Kidney (tissue), 14 donors: ENCODE data around the gene BOK. TPM values are rescaled to one million over a fixed set of nuclear protein-coding genes. Genes with fewer than 3 reads are reported as not detected.

Experiments used
- DNase-seq, 5 donors: peaks; one replicate each; pipeline ENCODE4 v3.0.0-alpha.2; 2013 to 2020
- FAIRE-seq: peaks from 2 replicates; lab custom pipeline; 2012; peaks lifted over from hg19 to GRCh38; lab: Jason Lieb, UNC
- H3K27ac ChIP-seq, 2 donors: one replicate each; pipeline ENCODE4 v1.7.0; 2013; ENCODE audit warnings: low read depth in 2 of 2, low read length in 2 of 2, inconsistent platforms in 1 of 2
- H3K27me3 ChIP-seq: one replicate; pipeline ENCODE4 v1.7.1; 2013; ENCODE audit warnings: low read length, inconsistent platforms; ENCODE audit not compliant: control insufficient read depth, insufficient read depth
- H3K36me3 ChIP-seq, 3 donors: one replicate each; pipeline versions ENCODE4 v1.7.0 to v1.7.1; 2013; ENCODE audit warnings: low read length in 3 of 3, control low read depth in 1 of 3, inconsistent platforms in 1 of 3; ENCODE audit not compliant: insufficient read depth in 3 of 3, control insufficient read depth in 2 of 3
- H3K4me1 ChIP-seq, 3 donors: one replicate each; pipeline versions ENCODE4 v1.7.0 to v1.7.1; 2013; ENCODE audit warnings: low read length in 3 of 3, inconsistent platforms in 1 of 3, low read depth in 1 of 3; ENCODE audit not compliant: control insufficient read depth in 2 of 3, insufficient read depth in 2 of 3
- H3K4me3 ChIP-seq, 3 donors: one replicate each; pipeline versions ENCODE4 v1.7.0 to v1.8.1; 2013; ENCODE audit warnings: low read length in 3 of 3, control low read depth in 1 of 3, inconsistent platforms in 1 of 3
- H3K9ac ChIP-seq, 3 donors: one replicate each; pipeline versions ENCODE4 v1.7.0 to v1.7.1; 2013; ENCODE audit warnings: low read length in 3 of 3, control low read depth in 1 of 3, inconsistent platforms in 1 of 3
- H3K9me3 ChIP-seq, 3 donors: one replicate each; pipeline versions ENCODE4 v1.7.0 to v1.7.1; 2013; ENCODE audit warnings: low read length in 3 of 3, control low read depth in 1 of 3, inconsistent platforms in 1 of 3; ENCODE audit not compliant: control insufficient read depth in 2 of 3, insufficient read depth in 1 of 3
- intact Hi-C: fragments of 100-400 bp; cut with DNase I; formaldehyde crosslinking; loops from one replicate; pipeline ENCODE4 v1.11.1; 2022
- polyA plus RNA-seq: library from polyadenylated mRNA; stranded (reverse); fragments of 350-450 nt; fragmentation: Illumina TruSeq; extraction: RNeasy Lipid Tissue Mini Kit (QIAGEN cat#74804); gene quantifications from one replicate; pipeline ENCODE4 v1.2.3, GENCODE V29; 2014; ENCODE audit warnings: low read depth, low replicate concordance; ENCODE audit not compliant: insufficient read depth
- total RNA-seq: library from RNA; stranded (reverse); fragmentation: NEBNext Ultra II Directional; extraction: Animal tissue kit (Norgen Biotek cat#: 25700); gene quantifications from one replicate; pipeline ENCODE4 v1.2.1, GENCODE V29; 2021
- TF ChIP-seq, protein P1 (sequence below): IDR thresholded peaks from 3 replicates; pipeline ENCODE4 v1.5.1; 2012; ENCODE audit warnings: mild to moderate bottlenecking, moderate library complexity, borderline replicate concordance; ENCODE audit not compliant: insufficient read depth; ENCODE audit errors: extremely low read depth
- donor health status: control.
- donor health status: control.
- donor health status: control.
- donor health status: control.
- donor health status: control.
- donor health status: DM: yes; HTN: yes; CAD: no.
- donor health status: Normal renal cell carcinoma (clear cell type).

The BOK gene
- total and polyA plus RNA-seq, 2 donors from 2014 or later: 22.9 to 28.8 TPM

DNA sequence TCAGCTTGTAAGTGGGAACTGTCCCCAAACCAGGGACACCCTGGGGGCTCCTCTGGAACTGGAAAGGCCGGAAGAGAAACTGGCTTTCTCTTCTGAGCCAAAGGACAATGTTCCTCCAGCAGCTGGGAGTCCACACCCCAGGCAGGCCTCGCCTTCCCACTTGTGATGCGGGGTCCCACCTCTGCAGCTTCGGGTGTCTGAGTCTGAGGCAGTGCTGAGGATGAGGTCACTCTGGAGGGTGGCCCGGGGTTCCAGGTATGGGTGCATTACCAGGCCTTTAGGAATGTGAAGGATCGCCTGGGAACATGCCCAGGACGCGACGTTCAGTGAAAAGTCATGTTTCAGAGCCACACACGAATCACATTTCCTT, 18.2 kb upstream of the BOK start:
- Histone ChIP-seq H3K36me3 (no peaks in the 10 kb centered on the region), H3K27ac (no peak overlapping the region), H3K4me3 (peak overlapping the region in 1 of 3 donors; percentile 32), H3K27me3 (peaks cover 2% of the 10 kb centered on the region), H3K9ac (no peak overlapping the region), H3K9me3 (no peaks in the 10 kb centered on the region), H3K4me1 (peaks cover 0 to 3% (median 0%) of the 10 kb centered on the region in 3 donors)
- FAIRE-seq (no peak), DNase-seq (no peak)
- intact Hi-C loops: no loop called here
- TF ChIP-seq, protein P1, sequence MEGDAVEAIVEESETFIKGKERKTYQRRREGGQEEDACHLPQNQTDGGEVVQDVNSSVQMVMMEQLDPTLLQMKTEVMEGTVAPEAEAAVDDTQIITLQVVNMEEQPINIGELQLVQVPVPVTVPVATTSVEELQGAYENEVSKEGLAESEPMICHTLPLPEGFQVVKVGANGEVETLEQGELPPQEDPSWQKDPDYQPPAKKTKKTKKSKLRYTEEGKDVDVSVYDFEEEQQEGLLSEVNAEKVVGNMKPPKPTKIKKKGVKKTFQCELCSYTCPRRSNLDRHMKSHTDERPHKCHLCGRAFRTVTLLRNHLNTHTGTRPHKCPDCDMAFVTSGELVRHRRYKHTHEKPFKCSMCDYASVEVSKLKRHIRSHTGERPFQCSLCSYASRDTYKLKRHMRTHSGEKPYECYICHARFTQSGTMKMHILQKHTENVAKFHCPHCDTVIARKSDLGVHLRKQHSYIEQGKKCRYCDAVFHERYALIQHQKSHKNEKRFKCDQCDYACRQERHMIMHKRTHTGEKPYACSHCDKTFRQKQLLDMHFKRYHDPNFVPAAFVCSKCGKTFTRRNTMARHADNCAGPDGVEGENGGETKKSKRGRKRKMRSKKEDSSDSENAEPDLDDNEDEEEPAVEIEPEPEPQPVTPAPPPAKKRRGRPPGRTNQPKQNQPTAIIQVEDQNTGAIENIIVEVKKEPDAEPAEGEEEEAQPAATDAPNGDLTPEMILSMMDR: no peak

DNA sequence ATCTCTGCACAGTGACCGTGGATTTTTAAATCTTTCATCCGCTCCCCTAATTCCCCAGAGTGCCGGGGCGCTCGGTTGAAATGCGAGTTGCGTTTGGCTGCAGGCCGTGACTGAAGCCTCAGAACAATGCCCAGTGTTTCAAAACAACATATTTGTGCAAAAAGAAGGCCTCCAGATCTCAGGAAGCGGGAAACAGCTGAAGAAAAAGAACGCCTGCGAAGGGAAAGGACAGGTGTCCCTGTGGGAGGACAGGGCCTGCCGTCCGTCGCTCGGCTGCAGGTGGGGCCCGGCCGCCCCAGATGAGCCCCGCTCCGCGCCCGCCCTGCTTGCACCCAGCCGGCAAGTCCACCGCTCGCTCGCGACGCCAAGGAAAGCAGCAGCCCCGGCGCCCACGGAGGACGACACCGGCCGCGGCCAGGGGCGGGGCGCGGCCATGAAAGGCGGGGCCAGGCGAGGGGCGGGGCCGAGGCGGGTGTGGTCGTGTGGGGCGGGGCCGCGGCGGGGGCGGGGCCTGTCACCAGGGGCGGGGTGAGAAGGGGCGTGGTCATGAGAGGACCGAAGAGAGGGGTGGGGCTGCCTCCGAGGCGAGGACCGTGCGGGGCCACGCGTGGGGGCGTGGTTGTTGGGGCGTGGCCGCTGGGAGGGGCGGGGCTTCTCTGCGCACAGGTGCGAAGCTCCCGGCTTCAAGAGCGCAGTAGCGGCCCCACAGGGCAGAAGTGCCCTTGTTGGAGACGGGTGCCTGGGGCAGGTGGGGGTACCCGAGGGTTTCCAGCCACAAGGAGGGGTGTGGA, 17.6 kb upstream of the BOK start:
- TF ChIP-seq, protein P1: no peak
- no peak overlapping the region for H3K27ac ChIP-seq
- H3K27me3 ChIP-seq: peaks cover 2% of the 10 kb centered on the region
- H3K36me3 ChIP-seq: no peaks in the 10 kb centered on the region
- no peaks in the 10 kb centered on the region for H3K9me3 ChIP-seq
- peak overlapping the region in 2 of 3 donors; percentile 32 to 40 for H3K4me3 ChIP-seq
- peaks cover 0 to 3% (median 0%) of the 10 kb centered on the region in 3 donors for H3K4me1 ChIP-seq
- FAIRE-seq: no peak
- peak in 4 of 5 donors; percentile 60 to 87 (median 73) for DNase-seq
- intact Hi-C loops: no loop called here
- no peak overlapping the region for H3K9ac ChIP-seq

DNA sequence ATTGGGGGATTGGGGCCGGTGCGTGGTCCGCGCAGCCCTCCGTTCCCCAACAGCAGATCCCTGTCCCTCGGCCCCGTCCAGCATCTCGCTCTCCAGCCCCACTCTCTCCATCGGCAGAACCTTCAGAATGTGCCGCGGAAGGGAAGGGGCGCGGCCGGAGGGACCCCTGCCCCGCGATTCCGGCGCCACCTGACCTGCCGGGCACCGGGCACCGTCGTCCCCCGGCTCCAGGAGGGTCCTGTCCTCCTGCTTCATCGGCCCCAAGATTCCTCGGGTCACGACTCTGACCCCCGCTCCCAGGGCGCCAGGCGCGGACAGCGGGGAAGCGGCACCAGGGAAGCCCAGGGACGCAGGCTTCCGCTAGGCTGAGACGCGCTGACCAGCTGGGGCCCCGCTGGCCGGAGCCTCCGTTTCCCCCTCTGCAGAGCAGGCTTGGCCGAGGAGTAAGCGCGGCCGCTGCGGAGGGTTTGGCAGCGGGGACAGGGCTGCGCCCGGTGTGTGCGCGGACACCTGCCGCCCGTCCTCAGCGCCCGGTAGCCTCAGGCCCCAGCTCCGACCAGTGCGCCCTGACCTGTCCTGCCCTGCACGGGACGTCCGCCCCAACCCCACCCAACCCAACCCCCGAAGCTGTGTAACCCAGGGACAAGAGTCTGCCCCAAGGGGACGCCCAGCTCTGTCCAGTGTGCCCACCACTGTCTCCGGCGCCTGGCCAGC, 16.8 kb upstream of the BOK start:
- TF ChIP-seq, protein P1: no peak
- Histone ChIP-seq H3K36me3 (no peaks in the 10 kb centered on the region), H3K9ac (no peak overlapping the region), H3K4me3 (no peak overlapping the region), H3K27me3 (peaks cover 2% of the 10 kb centered on the region), H3K27ac (no peak overlapping the region), H3K9me3 (no peaks in the 10 kb centered on the region), H3K4me1 (peaks cover 0 to 7% (median 0%) of the 10 kb centered on the region in 3 donors)
- no peak for FAIRE-seq
- intact Hi-C loops: no loop called here
- peak in 1 of 5 donors; percentile 21 for DNase-seq
